CD8-positive, alpha-beta memory T cell (primary cell): ENCODE data around the gene AKT1S1. TPM values are rescaled to one million over a fixed set of nuclear protein-coding genes. Genes with fewer than 3 reads are reported as not detected.

Source experiments
- CTCF ChIA-PET: fragments of 350-600 bp; sonication (Branson Sonifier 250); formaldehyde crosslinking; loops from one replicate; lab custom pipeline; 2021; ENCODE audit warnings: antibody characterized with exemption; lab: Charles Lee
- POLR2A ChIA-PET: fragments of 350-600 bp; sonication (Branson Sonifier 250); formaldehyde crosslinking; loops from one replicate; lab custom pipeline; 2021; ENCODE audit warnings: antibody characterized with exemption; lab: Charles Lee
- DNase-seq, 5 donors: peaks; one replicate each; pipeline versions ENCODE4 v3.0.0 to v3.0.0-alpha.2; 2020 to 2022; ENCODE audit warnings: mixed read lengths in 1 of 5
- H3K27ac ChIP-seq: one replicate; pipeline ENCODE4 v1.7.0; 2013; ENCODE audit warnings: low read depth, mild to moderate bottlenecking, low read length, moderate library complexity
- H3K27me3 ChIP-seq: 2 replicates; pipeline ENCODE4 v1.7.0; 2013; ENCODE audit warnings: low read length, mild to moderate bottlenecking; ENCODE audit not compliant: insufficient read depth, poor library complexity, severe bottlenecking
- H3K36me3 ChIP-seq: 2 replicates; pipeline ENCODE4 v1.7.0; 2013; ENCODE audit warnings: mild to moderate bottlenecking, low read length, moderate library complexity; ENCODE audit not compliant: insufficient read depth
- H3K4me1 ChIP-seq: 2 replicates; pipeline ENCODE4 v1.7.0; 2013; ENCODE audit warnings: mild to moderate bottlenecking, low read length, moderate library complexity; ENCODE audit not compliant: insufficient read depth
- H3K4me3 ChIP-seq: 2 replicates; pipeline ENCODE4 v1.7.0; 2013; ENCODE audit warnings: mild to moderate bottlenecking, low read length
- H3K9me3 ChIP-seq: 2 replicates; pipeline ENCODE4 v1.7.0; 2013; ENCODE audit warnings: mild to moderate bottlenecking, low read length
- H3K27ac Mint-ChIP-seq, 8 donors: one replicate each; pipeline ENCODE4 v1.8.0; 2020 to 2021; ENCODE audit warnings: mixed read lengths in 8 of 8, mild to moderate bottlenecking in 6 of 8, inconsistent platforms in 3 of 8, moderate library complexity in 3 of 8
- H3K27me3 Mint-ChIP-seq, 2 donors: one replicate each; pipeline ENCODE4 v1.8.0; 2020 to 2021; ENCODE audit warnings: mixed read lengths in 2 of 2, mild to moderate bottlenecking in 1 of 2, moderate library complexity in 1 of 2
- H3K36me3 Mint-ChIP-seq, 3 donors: one replicate each; pipeline ENCODE4 v1.8.0; 2020 to 2021; ENCODE audit warnings: mixed read lengths in 3 of 3, inconsistent platforms in 1 of 3, mild to moderate bottlenecking in 1 of 3
- H3K4me1 Mint-ChIP-seq, 3 donors: one replicate each; pipeline ENCODE4 v1.8.0; 2020 to 2021; ENCODE audit warnings: mixed read lengths in 3 of 3, inconsistent platforms in 1 of 3, mild to moderate bottlenecking in 1 of 3
- H3K4me3 Mint-ChIP-seq, 7 donors: one replicate each; pipeline ENCODE4 v1.8.0; 2020 to 2021; ENCODE audit warnings: mixed read lengths in 7 of 7, mild to moderate bottlenecking in 6 of 7, moderate library complexity in 4 of 7, inconsistent platforms in 2 of 7
- H3K9me3 Mint-ChIP-seq, 5 donors: one replicate each; pipeline ENCODE4 v1.8.0; 2020 to 2022; ENCODE audit warnings: mixed read lengths in 5 of 5, mild to moderate bottlenecking in 3 of 5, moderate library complexity in 2 of 5, inconsistent platforms in 1 of 5
- polyA plus RNA-seq: library from polyadenylated mRNA; unstranded; fragments of 300-500 nt; fragmentation: Illumina TruSeq; gene quantifications from one replicate; pipeline ENCODE4 v1.2.3, GENCODE V29; 2021
- total RNA-seq, 2 experiments: library from RNA; stranded (reverse); gene quantifications; one replicate each; pipeline ENCODE4 v1.2.3, GENCODE V29; 2021

The AKT1S1 gene
- total and polyA plus RNA-seq, 3 experiments from 2014 or later, result 4.7 to 33.6 (median 32.8) TPM

DNA sequence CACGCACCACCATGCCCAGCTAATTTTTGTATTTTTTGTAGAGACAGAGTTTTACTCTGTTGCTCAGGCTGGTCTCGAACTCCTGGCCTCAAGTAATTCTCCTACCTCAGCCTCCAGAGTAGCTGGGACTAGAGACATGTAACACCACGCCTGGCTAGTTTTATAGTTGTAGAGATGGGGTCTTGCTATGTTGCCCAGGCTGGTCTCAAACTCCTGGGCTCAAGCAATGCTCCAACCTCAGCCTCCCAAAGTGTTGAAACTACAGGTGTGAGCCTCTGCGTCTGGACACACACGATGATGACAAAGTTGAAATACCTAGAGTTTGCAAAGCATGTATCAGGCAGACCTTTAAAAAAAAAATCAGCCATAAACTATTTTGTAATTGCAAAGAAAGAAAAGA, 30.7 kb downstream of the AKT1S1 start:
- Histone ChIP-seq H3K27ac (no peak overlapping the region), H3K27me3 (no peaks in the 10 kb centered on the region), H3K36me3 (no peaks in the 10 kb centered on the region), H3K4me3 (no peak overlapping the region), H3K4me1 (peaks cover 15% of the 10 kb centered on the region), H3K9me3 (no peaks in the 10 kb centered on the region)
- Mint-ChIP-seq H3K36me3 (peaks cover 0 to 5% (median 0%) of the 10 kb centered on the region in 3 donors), H3K9me3 (no peaks in the 10 kb centered on the region), H3K27ac (peak overlapping the region in 1 of 8 donors; percentile 72), H3K4me3 (no peak overlapping the region), H3K4me1 (peaks cover 21 to 29% (median 21%) of the 10 kb centered on the region in 3 donors), H3K27me3 (peaks cover 0 to 2% of the 10 kb centered on the region in 2 donors)
- ChIA-PET CTCF (no interaction called here), POLR2A (no interaction called here)
- DNase-seq, result no peak

DNA sequence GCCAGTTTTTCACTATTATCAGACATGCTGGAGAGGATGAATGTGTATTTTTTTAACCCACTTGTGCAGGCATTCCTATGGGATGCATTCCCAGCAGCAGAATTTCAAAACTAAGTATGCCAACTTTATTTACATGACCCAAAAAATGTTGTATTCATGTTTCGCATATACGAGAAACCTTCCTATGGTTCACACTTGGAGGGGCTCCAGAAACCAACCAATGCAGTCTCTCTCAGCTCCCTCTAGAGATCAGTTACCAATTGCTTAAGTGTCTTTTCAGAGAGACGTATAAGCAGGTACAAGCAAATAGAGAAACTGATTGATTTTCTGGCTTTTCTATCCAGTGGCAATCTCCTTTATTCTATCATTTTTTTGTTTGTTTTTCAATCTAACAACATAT, 31.7 kb downstream of the AKT1S1 start:
- Histone ChIP-seq H3K27me3 (no peaks in the 10 kb centered on the region), H3K27ac (no peak overlapping the region), H3K4me3 (no peak overlapping the region), H3K4me1 (peaks cover 15% of the 10 kb centered on the region), H3K9me3 (no peaks in the 10 kb centered on the region), H3K36me3 (no peaks in the 10 kb centered on the region)
- peaks cover 19 to 26% (median 21%) of the 10 kb centered on the region in 3 donors for H3K4me1 Mint-ChIP-seq
- DNase-seq, result no peak
- no peak overlapping the region for H3K4me3 Mint-ChIP-seq
- H3K27me3 Mint-ChIP-seq, result no peaks in the 10 kb centered on the region
- H3K27ac Mint-ChIP-seq, result no peak overlapping the region
- CTCF ChIA-PET, result no interaction called here
- H3K9me3 Mint-ChIP-seq, result no peaks in the 10 kb centered on the region
- peaks cover 0 to 4% (median 0%) of the 10 kb centered on the region in 3 donors for H3K36me3 Mint-ChIP-seq
- POLR2A ChIA-PET, result no interaction called here

DNA sequence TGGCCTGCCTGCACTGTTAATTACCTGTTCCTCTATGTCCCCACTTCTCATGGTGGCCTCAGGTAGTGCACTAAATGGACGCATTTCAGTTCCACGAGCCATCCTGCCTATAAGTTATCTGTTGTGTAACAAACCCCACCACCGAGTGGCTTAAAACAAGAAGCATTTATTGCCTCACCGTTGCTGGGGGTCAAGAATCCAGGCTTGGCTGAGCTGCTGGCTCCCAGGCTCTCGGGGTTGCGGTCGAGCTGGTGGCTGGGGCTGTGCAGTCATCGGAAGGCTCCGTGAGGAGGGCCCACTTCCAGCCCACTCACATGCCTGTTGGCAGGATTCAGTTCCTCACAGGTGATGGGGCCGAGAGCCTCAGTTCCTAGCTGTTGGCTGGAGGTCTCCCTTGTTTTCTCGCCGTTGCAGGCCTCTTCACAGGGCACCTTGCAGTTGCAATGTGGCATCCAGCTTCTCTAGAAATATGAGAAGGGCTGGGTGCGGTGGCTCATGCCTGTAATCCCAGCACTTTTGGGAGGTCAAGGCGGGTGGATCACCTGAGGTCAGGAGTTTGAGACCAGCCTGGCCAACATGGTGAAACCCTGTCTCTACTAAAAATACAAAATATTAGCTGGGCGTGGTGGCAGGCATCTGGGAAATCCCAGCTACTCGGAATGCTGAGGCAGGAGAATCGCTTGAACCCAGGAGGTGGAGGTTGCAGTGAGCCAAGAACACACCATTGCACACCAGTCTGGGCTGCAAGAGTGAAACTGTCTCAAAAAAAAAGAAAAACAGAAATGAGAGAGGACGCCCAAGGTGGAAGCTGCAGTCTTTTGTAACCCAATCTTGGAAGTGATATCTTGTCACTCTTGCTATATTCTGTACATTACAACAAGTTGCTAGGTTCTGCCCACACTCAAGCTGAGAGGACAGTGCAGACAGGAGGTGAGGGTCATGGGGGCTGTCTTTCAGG, 32.7 kb downstream of the AKT1S1 start:
- no peaks in the 10 kb centered on the region for H3K36me3 ChIP-seq
- H3K9me3 ChIP-seq, result no peaks in the 10 kb centered on the region
- H3K9me3 Mint-ChIP-seq, result no peaks in the 10 kb centered on the region
- no peak for DNase-seq
- ChIA-PET POLR2A (no interaction called here), CTCF (interaction anchor here (0.6 to 1.2 kb wide), 4 partner anchors 80 to 122 kb away, joined by 3 to 4 read pairs (median 3); no protein-coding TSS in a partner anchor)
- no peak overlapping the region for H3K4me3 Mint-ChIP-seq
- peaks cover 12 to 17% (median 14%) of the 10 kb centered on the region in 3 donors for H3K4me1 Mint-ChIP-seq
- no peak overlapping the region for H3K27ac ChIP-seq
- no peak overlapping the region for H3K27ac Mint-ChIP-seq
- H3K4me1 ChIP-seq, result peaks cover 9% of the 10 kb centered on the region
- H3K4me3 ChIP-seq, result no peak overlapping the region
- H3K27me3 ChIP-seq, result no peaks in the 10 kb centered on the region
- no peaks in the 10 kb centered on the region for H3K27me3 Mint-ChIP-seq
- peaks cover 0 to 8% (median 0%) of the 10 kb centered on the region in 3 donors for H3K36me3 Mint-ChIP-seq

DNA sequence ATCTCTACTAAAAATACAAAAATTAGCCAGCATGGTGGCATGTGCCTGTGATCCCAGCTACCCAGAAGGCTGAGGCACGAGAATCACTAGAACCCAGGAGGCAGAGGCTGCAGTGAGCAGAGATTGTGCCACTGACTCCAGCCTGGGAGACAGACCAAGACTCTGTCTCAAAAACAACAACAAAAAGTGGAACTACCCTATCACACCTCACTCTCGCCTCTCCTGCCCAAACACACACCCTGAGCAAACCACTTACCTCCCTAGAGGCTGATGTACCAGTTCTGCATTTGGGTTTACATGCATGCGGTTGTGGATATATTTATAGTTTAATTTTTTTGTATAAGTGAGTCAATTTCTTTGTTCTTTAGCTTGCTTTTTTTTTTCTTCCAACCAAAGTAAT, 33.9 kb downstream of the AKT1S1 start:
- Histone ChIP-seq H3K4me3 (no peak overlapping the region), H3K9me3 (no peaks in the 10 kb centered on the region), H3K27ac (no peak overlapping the region), H3K36me3 (no peaks in the 10 kb centered on the region), H3K27me3 (no peaks in the 10 kb centered on the region), H3K4me1 (peaks cover 2% of the 10 kb centered on the region)
- Mint-ChIP-seq H3K4me1 (peaks cover 2 to 7% (median 4%) of the 10 kb centered on the region in 3 donors), H3K27me3 (no peaks in the 10 kb centered on the region), H3K4me3 (no peak overlapping the region), H3K9me3 (no peaks in the 10 kb centered on the region), H3K36me3 (peaks cover 7 to 19% (median 10%) of the 10 kb centered on the region in 3 donors), H3K27ac (no peak overlapping the region)
- DNase-seq, result no peak
- POLR2A ChIA-PET, result no interaction called here
- CTCF ChIA-PET, result interaction anchor here (1.2 kb wide), 1 partner anchor 121 kb away, joined by 4 read pairs; no protein-coding TSS in a partner anchor

DNA sequence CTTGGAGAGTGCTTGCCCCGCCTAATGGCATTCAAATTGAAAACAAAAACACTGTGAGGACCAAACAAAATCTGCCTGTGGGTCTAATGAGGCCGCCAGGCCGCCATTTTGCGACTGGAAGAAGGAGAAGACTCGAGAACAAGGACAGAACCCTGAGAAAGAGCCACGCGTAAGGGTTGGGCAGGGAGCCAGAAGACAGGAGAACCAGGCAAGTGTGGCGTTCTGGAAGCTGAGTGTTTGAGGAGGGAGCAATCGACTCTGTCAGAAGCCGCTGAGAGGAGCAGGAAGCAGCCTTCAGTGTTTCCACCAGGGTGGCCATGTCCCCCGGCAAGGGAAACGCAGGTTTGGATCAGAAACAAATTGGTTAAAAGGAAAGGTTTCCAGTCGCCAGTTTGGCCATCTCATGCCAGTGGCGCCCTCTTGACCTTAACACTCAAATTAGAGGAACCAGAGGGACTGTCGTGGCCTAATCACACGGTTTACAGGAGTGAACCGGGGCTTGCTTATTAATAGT, 36.4 kb downstream of the AKT1S1 start:
- CTCF ChIA-PET, result no interaction called here

DNA sequence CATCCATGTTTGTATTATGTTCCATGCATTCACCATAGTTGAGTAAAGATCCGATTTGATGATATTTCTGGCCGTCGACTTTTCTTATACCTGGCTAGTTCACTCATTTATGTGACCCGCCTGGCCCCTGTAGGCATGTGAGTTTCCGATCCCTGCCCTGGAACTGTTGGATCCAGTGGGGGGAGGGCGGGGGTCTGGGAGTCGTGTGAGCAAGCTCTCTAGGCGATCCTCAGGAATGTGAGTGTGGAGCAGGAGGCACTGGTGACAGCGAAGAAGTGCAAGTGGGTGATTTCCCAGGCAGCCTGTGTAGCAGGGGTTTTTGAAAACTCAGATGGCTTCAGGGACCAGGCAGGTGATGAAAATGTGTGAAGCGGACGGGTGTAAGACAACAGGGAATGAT, 36.8 kb downstream of the AKT1S1 start:
- Histone ChIP-seq H3K9me3 (no peaks in the 10 kb centered on the region), H3K27ac (no peak overlapping the region), H3K36me3 (peaks cover under 1% of the 10 kb centered on the region), H3K27me3 (no peaks in the 10 kb centered on the region), H3K4me1 (no peaks in the 10 kb centered on the region), H3K4me3 (no peak overlapping the region)
- Mint-ChIP-seq H3K36me3 (peaks cover 8 to 39% (median 11%) of the 10 kb centered on the region in 3 donors), H3K9me3 (no peaks in the 10 kb centered on the region), H3K4me1 (no peaks in the 10 kb centered on the region), H3K27me3 (no peaks in the 10 kb centered on the region), H3K4me3 (no peak overlapping the region), H3K27ac (no peak overlapping the region)
- ChIA-PET CTCF (no interaction called here), POLR2A (interaction anchor here (0.5 kb wide), 1 partner anchor 10 kb away, joined by 4 read pairs; no protein-coding TSS in a partner anchor)
- no peak for DNase-seq

More for the DNA sequence above, 36.4 kb downstream of the AKT1S1 start:
- Histone ChIP-seq H3K4me1 (no peaks in the 10 kb centered on the region), H3K9me3 (no peaks in the 10 kb centered on the region), H3K36me3 (no peaks in the 10 kb centered on the region), H3K4me3 (no peak overlapping the region), H3K27me3 (no peaks in the 10 kb centered on the region), H3K27ac (no peak overlapping the region)
- Mint-ChIP-seq H3K4me1 (no peaks in the 10 kb centered on the region), H3K27me3 (no peaks in the 10 kb centered on the region), H3K36me3 (peaks cover 8 to 38% (median 11%) of the 10 kb centered on the region in 3 donors), H3K4me3 (no peak overlapping the region), H3K9me3 (no peaks in the 10 kb centered on the region), H3K27ac (peak overlapping the region in 1 of 8 donors; percentile 63)
- POLR2A ChIA-PET, result interaction anchor here (0.7 kb wide), 1 partner anchor 809 kb away, joined by 4 read pairs; the partner anchor contains the start of gene CGB2
- DNase-seq, result no peak

DNA sequence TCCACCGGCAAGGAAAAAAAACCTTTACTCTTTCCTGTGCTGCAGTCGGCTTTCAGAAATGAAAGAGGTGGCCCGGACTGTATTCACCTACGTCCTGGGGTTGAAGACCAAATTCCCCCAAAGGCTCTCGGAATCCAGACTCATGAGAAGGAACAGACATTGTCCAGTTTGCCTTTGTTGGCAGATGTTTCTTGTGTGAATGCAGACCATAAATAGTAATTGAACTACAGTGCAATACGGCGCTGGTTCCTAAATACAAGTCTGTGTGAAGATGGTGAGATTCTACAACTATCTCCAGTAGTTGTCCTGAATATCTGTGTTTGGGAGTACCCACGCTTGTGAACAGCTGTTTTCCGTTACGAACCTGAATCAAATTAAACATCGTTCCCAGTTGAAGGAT, 37.4 kb downstream of the AKT1S1 start:
- Histone ChIP-seq H3K4me1 (no peaks in the 10 kb centered on the region), H3K27me3 (no peaks in the 10 kb centered on the region), H3K36me3 (peaks cover 4% of the 10 kb centered on the region), H3K27ac (no peak overlapping the region), H3K9me3 (no peaks in the 10 kb centered on the region), H3K4me3 (no peak overlapping the region)
- peaks cover 8 to 45% (median 11%) of the 10 kb centered on the region in 3 donors for H3K36me3 Mint-ChIP-seq
- ChIA-PET POLR2A (interaction anchor here (0.5 kb wide), 1 partner anchor 10 kb away, joined by 4 read pairs; no protein-coding TSS in a partner anchor), CTCF (interaction anchor here (0.8 kb wide), 1 partner anchor 10 kb away, joined by 3 read pairs; no protein-coding TSS in a partner anchor)
- no peaks in the 10 kb centered on the region for H3K4me1 Mint-ChIP-seq
- no peak for DNase-seq
- no peaks in the 10 kb centered on the region for H3K27me3 Mint-ChIP-seq
- H3K27ac Mint-ChIP-seq, result no peak overlapping the region
- no peak overlapping the region for H3K4me3 Mint-ChIP-seq
- H3K9me3 Mint-ChIP-seq, result no peaks in the 10 kb centered on the region
